Astrocyte of the cerebellum (primary cell): ENCODE results near the gene MALL.

Experiments
- DNase-seq: peaks from one replicate; pipeline ENCODE4 v3.0.0-alpha.2; 2011; ENCODE audit warnings: low read depth
- H3K4me3 ChIP-seq: 2 replicates; pipeline ENCODE4 v1.5.1; 2011; ENCODE audit warnings: mild to moderate bottlenecking, low read depth, low read length, moderate library complexity
- in situ Hi-C: cut with HindIII; loops from 2 replicates; pipeline ENCODE4 v1.10.0; 2017; ENCODE audit warnings: low sequenced_read_pairs
- TF ChIP-seq, protein P1 (sequence below): IDR thresholded peaks from 2 replicates; pipeline ENCODE4 v1.5.1; 2012; ENCODE audit warnings: low read length, low read depth, moderate library complexity, mild to moderate bottlenecking; ENCODE audit errors: missing control alignments

MALL gene

DNA sequence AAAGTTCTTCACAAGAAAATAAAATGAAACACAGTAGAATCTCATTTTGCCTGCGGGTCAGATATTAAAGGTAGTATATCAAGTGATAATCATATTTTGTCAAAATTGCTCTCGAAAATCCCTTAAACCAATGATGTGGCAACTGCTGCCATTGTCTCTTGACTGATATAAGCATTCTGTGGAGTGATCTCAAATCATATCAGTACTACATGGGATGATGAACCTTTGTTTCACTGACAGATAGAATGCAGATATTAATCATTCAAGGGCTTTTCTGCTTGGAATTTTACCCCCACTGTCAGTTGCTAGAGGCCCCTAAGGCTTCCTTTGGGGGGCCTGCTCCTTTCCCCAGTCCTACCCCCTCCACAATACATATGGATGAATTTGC is 31.3 kb upstream of the MALL start:
- TF ChIP-seq, protein P1, sequence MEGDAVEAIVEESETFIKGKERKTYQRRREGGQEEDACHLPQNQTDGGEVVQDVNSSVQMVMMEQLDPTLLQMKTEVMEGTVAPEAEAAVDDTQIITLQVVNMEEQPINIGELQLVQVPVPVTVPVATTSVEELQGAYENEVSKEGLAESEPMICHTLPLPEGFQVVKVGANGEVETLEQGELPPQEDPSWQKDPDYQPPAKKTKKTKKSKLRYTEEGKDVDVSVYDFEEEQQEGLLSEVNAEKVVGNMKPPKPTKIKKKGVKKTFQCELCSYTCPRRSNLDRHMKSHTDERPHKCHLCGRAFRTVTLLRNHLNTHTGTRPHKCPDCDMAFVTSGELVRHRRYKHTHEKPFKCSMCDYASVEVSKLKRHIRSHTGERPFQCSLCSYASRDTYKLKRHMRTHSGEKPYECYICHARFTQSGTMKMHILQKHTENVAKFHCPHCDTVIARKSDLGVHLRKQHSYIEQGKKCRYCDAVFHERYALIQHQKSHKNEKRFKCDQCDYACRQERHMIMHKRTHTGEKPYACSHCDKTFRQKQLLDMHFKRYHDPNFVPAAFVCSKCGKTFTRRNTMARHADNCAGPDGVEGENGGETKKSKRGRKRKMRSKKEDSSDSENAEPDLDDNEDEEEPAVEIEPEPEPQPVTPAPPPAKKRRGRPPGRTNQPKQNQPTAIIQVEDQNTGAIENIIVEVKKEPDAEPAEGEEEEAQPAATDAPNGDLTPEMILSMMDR: no peak
- no peak for DNase-seq
- in situ Hi-C loops: no loop called here
- H3K4me3 ChIP-seq: no peak overlapping the region

DNA sequence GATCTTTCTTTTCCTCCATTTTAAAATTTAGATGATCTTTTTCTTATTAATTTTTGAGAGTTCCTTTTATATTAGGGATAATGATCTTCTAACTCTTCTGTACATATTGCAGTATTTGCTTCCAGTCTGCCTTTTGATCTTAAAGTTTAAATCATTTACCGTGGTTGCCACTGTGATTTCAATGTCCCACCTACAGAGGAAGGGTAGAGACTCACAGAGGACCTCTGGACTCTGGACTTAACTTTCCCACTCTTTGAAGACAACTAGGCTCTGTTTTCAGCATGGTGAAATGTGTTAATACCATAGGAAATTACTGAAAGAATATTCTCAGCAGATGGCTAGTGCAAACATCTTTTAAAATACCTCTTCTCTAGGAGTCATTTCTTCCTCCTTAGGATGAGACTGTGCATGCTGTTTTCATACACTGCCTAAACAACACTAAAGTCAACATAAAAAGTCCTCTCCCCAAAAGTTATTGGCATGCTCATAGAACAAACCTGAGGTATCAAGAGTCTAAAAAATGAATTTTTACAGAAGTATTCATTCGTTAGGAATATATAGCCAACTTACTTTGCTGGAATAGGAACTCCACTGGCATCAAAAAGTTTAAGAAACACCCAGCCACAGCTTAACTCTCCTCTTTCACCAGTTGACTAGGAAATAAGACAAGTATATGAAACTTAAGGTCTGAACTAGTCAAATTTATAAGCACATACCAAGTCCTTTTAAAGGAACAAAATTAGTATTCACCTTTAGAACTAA is 30.7 kb upstream of the MALL start:
- TF ChIP-seq, protein P1: no peak
- H3K4me3 ChIP-seq: no peak overlapping the region
- DNase-seq: no peak
- in situ Hi-C loops: no loop called here

DNA sequence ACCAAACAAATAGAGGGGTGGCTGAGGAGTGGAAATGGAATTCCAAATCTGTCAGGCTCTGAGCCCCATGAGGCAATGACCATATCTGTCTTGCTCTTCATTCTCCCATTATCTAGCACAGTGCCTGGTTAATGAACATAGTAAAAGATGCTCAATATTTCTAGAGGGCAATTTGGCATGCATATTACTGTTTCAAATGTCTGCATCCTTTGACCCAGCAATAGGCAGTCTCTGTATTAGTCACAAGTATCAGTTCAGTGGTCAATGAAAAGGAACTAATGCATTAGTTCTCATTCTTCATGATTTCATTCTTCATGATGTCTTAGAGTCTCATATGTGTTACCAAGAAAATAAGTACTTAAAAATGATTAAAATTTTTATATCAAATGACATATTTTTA is 28.4 kb upstream of the MALL start:
- in situ Hi-C loops: no loop called here
- DNase-seq: no peak
- TF ChIP-seq, protein P1: no peak
- H3K4me3 ChIP-seq: no peak overlapping the region

DNA sequence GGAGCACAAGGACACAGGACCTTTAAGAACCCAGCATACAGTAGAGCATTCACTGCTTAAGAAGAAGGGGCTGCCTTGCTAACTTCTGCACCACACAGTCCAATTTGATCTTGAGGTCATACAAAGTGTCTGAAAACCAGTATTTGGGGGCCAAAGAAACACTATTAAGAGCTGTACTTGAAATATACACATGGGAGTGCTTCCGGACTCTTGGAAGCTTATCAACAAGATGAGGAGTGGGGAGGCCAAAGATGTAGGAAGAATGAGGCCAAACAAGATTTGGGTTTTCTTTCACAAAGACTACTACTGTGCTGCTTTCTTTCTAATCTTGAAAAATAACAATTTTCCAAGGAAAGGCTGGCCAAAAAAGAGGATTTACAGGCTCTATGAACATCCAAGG is 24.8 kb upstream of the MALL start:
- in situ Hi-C loops: no loop called here
- no peak overlapping the region for H3K4me3 ChIP-seq
- TF ChIP-seq, protein P1: no peak
- DNase-seq: no peak

DNA sequence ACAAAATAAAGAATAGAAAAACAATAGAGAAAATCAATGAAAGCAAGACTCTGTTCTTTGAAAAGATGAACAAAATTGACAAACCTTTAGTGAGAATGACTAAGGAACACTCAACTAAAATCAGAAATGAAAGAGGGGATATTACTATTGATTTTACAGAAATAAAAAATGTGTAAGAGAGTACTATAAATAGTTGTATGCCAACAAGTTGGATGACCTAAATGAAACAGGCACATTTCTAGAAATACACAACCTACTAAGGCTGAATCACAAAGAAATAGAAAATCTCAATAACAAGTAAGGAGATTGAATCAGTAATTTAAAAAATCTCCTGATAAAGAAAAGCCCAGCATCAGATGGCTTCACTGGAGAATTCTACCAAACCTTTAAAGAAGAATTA is 18.4 kb upstream of the MALL start:
- TF ChIP-seq, protein P1: no peak
- in situ Hi-C loops: no loop called here
- DNase-seq: no peak
- H3K4me3 ChIP-seq: no peak overlapping the region

DNA sequence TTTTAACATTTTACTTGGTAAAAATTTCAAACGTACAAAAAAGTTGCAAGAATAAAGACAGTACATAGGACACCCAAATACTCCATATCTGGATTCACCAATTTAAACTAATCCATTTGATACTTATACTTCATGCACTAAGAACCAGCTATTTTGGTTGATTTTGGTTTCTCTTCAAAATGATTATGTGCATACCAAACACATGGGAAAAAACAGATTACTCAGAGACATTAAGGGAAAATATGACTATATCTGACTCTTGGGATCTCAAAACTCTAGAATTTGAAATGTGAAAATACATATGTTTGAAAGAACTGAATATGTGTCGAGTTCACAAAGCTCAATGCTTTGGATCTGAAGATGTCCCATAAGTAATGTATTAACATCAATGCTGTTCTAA is 15.5 kb upstream of the MALL start:
- TF ChIP-seq, protein P1: no peak
- in situ Hi-C loops: no loop called here
- no peak for DNase-seq
- no peak overlapping the region for H3K4me3 ChIP-seq
